HAP-1 (cell line): Measurements from ENCODE around the gene TNN.
A peak's percentile ranks its signal among the peaks of the same experiment; 100 is the strongest.

Experiments
- DNase-seq, 2 experiments: peaks; one replicate each; pipeline ENCODE4 v3.0.0-alpha.2; 2016 to 2020; ENCODE audit warnings: low spot score in 2 of 2
- H3K27me3 ChIP-seq: fragments of 250-450 bp; sonication (Bioruptor Pico); 2 replicates; pipeline ENCODE4 v1.5.1; 2020; ENCODE audit warnings: low read depth, mild to moderate bottlenecking, moderate library complexity
- H3K36me3 ChIP-seq: fragments of 250-450 bp; sonication (Bioruptor Pico); replicated peaks from 2 replicates; pipeline ENCODE4 v1.5.1; 2020; ENCODE audit warnings: mild to moderate bottlenecking
- H3K4me1 ChIP-seq: fragments of 250-450 bp; sonication (Bioruptor Pico); 2 replicates; pipeline ENCODE4 v1.5.1; 2020; ENCODE audit warnings: mild to moderate bottlenecking
- H3K4me3 ChIP-seq: fragments of 250-450 bp; sonication (Bioruptor Pico); 2 replicates; pipeline ENCODE4 v1.5.1; 2020; ENCODE audit warnings: mild to moderate bottlenecking, moderate library complexity
- H3K9me3 ChIP-seq: fragments of 250-450 bp; sonication (Bioruptor Pico); 2 replicates; pipeline ENCODE4 v1.5.1; 2020; ENCODE audit warnings: mild to moderate bottlenecking, moderate library complexity
- in situ Hi-C: fragments of 300-500 bp; cut with MboI; formaldehyde crosslinking; loops from 3 replicates; pipeline ENCODE4 v1.14.3; 2020; ENCODE audit warnings: low sequenced_read_pairs, inconsistent platforms, mixed read lengths

Gene TNN

GRCh38 chr1:175075572-175076568 lies 8.2 kb downstream of the TNN start:
- Histone ChIP-seq H3K36me3 (no peaks in the 10 kb centered on the region), H3K27me3 (0 out of 2 replicates have a peak, but pooled peaks cover 2% of the 10 kb centered on the region), H3K4me3 (no peak overlapping the region), H3K9me3 (no peaks in the 10 kb centered on the region), H3K4me1 (no peaks in the 10 kb centered on the region)
- no peak for DNase-seq
- in situ Hi-C loops = no loop called here

- H3K4me3 ChIP-seq = no peak overlapping the region
- 0 out of 2 replicates have a peak, but pooled peaks cover 2% of the 10 kb centered on the region for H3K27me3 ChIP-seq
- no peaks in the 10 kb centered on the region for H3K36me3 ChIP-seq
- H3K4me1 ChIP-seq = no peaks in the 10 kb centered on the region
- in situ Hi-C loops = no loop called here
- no peak for DNase-seq
- H3K9me3 ChIP-seq = no peaks in the 10 kb centered on the region
These were observed 9.9 kb downstream of the TNN start for GRCh38 chr1:175077356-175078030.

- in situ Hi-C loops = no loop called here
- no peaks in the 10 kb centered on the region for H3K36me3 ChIP-seq
- no peak for DNase-seq
These were observed 11.0 kb downstream of the TNN start for GRCh38 chr1:175078629-175079028.

GRCh38 chr1:175079338-175079737 lies 11.7 kb downstream of the TNN start:
- in situ Hi-C loops = no loop called here
- Histone ChIP-seq H3K36me3 (no peaks in the 10 kb centered on the region), H3K27me3 (0 out of 2 replicates have a peak, but pooled peaks cover 2% of the 10 kb centered on the region), H3K9me3 (no peaks in the 10 kb centered on the region), H3K4me1 (no peaks in the 10 kb centered on the region), H3K4me3 (no peak overlapping the region)
- DNase-seq = no peak

More at GRCh38 chr1:175078629-175079028, 11.0 kb downstream of the TNN start:
- Histone ChIP-seq H3K4me1 (no peaks in the 10 kb centered on the region), H3K9me3 (no peaks in the 10 kb centered on the region), H3K4me3 (no peak overlapping the region), H3K27me3 (0 out of 2 replicates have a peak, but pooled peaks cover 2% of the 10 kb centered on the region)

GRCh38 chr1:175080030-175080429 lies 12.4 kb downstream of the TNN start:
- H3K4me1 ChIP-seq = no peaks in the 10 kb centered on the region
- H3K27me3 ChIP-seq = no peaks in the 10 kb centered on the region
- in situ Hi-C loops = no loop called here
- no peaks in the 10 kb centered on the region for H3K9me3 ChIP-seq
- no peaks in the 10 kb centered on the region for H3K36me3 ChIP-seq
- no peak overlapping the region for H3K4me3 ChIP-seq
- DNase-seq = no peak

GRCh38 chr1:175081983-175082382 lies 14.3 kb downstream of the TNN start:
- Histone ChIP-seq H3K36me3 (no peaks in the 10 kb centered on the region), H3K4me1 (no peaks in the 10 kb centered on the region), H3K27me3 (no peaks in the 10 kb centered on the region), H3K4me3 (no peak overlapping the region), H3K9me3 (no peaks in the 10 kb centered on the region)
- in situ Hi-C loops = no loop called here
- no peak for DNase-seq

- H3K27me3 ChIP-seq = no peaks in the 10 kb centered on the region
- H3K9me3 ChIP-seq = no peaks in the 10 kb centered on the region
- DNase-seq = no peak
- no peaks in the 10 kb centered on the region for H3K36me3 ChIP-seq
- in situ Hi-C loops = no loop called here
- H3K4me3 ChIP-seq = no peak overlapping the region
- peaks cover 4% of the 10 kb centered on the region for H3K4me1 ChIP-seq
These were observed 20.9 kb downstream of the TNN start for GRCh38 chr1:175088525-175088951.

GRCh38 chr1:175089136-175089718 lies 21.6 kb downstream of the TNN start:
- in situ Hi-C loops = no loop called here
- H3K27me3 ChIP-seq = no peaks in the 10 kb centered on the region

GRCh38 chr1:175090780-175091179 lies 23.1 kb downstream of the TNN start:
- Histone ChIP-seq H3K27me3 (no peaks in the 10 kb centered on the region), H3K36me3 (no peaks in the 10 kb centered on the region), H3K4me3 (no peak overlapping the region), H3K4me1 (peaks cover 4% of the 10 kb centered on the region), H3K9me3 (no peaks in the 10 kb centered on the region)
- in situ Hi-C loops = no loop called here
- DNase-seq = no peak

More at GRCh38 chr1:175089136-175089718, 21.6 kb downstream of the TNN start:
- DNase-seq = peak; percentile 51 to 72
- no peak overlapping the region for H3K4me3 ChIP-seq
- H3K4me1 ChIP-seq = peaks cover 4% of the 10 kb centered on the region
- H3K36me3 ChIP-seq = no peaks in the 10 kb centered on the region
- H3K9me3 ChIP-seq = no peaks in the 10 kb centered on the region

GRCh38 chr1:175094626-175095025 lies 27.0 kb downstream of the TNN start:
- in situ Hi-C loops = no loop called here
- Histone ChIP-seq H3K9me3 (no peaks in the 10 kb centered on the region), H3K27me3 (no peaks in the 10 kb centered on the region), H3K36me3 (no peaks in the 10 kb centered on the region), H3K4me1 (no peaks in the 10 kb centered on the region; the same call in 1 of the 2 replicates), H3K4me3 (no peak overlapping the region)
- DNase-seq = no peak

- Histone ChIP-seq H3K4me3 (no peak overlapping the region), H3K4me1 (no peaks in the 10 kb centered on the region), H3K27me3 (no peaks in the 10 kb centered on the region), H3K36me3 (no peaks in the 10 kb centered on the region), H3K9me3 (no peaks in the 10 kb centered on the region)
- DNase-seq = no peak
- in situ Hi-C loops = no loop called here
These were observed 27.4 kb downstream of the TNN start for GRCh38 chr1:175095069-175095468.

- Histone ChIP-seq H3K9me3 (no peaks in the 10 kb centered on the region), H3K36me3 (no peaks in the 10 kb centered on the region), H3K27me3 (no peaks in the 10 kb centered on the region), H3K4me1 (no peaks in the 10 kb centered on the region), H3K4me3 (no peak overlapping the region)
- in situ Hi-C loops = no loop called here
- no peak for DNase-seq
These were observed 28.5 kb downstream of the TNN start for GRCh38 chr1:175095978-175096607.

GRCh38 chr1:175097361-175097760 lies 29.7 kb downstream of the TNN start:
- no peak overlapping the region for H3K4me3 ChIP-seq
- no peaks in the 10 kb centered on the region for H3K27me3 ChIP-seq
- no peaks in the 10 kb centered on the region for H3K4me1 ChIP-seq
- in situ Hi-C loops = no loop called here
- DNase-seq = no peak
- H3K36me3 ChIP-seq = no peaks in the 10 kb centered on the region
- no peaks in the 10 kb centered on the region for H3K9me3 ChIP-seq
